Right lobe of liver (tissue), 6 donors: ENCODE measurements around the gene COLGALT1. TPM values are rescaled to one million over a fixed set of nuclear protein-coding genes. Genes with fewer than 3 reads are reported as not detected.

Experiments used
- ATAC-seq, 4 donors: fragments of 200-7000 bp; cut with Tn5 transposase; one replicate each; pipeline ENCODE4 v1.9.1; 2020; ENCODE audit warnings: mild to moderate bottlenecking in 4 of 4, moderate library complexity in 4 of 4
- DNase-seq, 3 donors: peaks; one replicate each; pipeline ENCODE4 v3.0.0-alpha.2; 2020
- H3K27ac ChIP-seq, 3 donors: fragments of 200-600 bp; one replicate each; pipeline ENCODE4 v1.8.0; 2022
- H3K27me3 ChIP-seq, 2 donors: fragments of 200-600 bp; one replicate each; pipeline ENCODE4 v1.8.0; 2022
- H3K36me3 ChIP-seq, 4 donors: fragments of 200-600 bp; sonication (generic) in 1 of 4; one replicate each; pipeline versions ENCODE4 v1.5.1 to v1.8.0; 2017 to 2022; ENCODE audit warnings: control low read depth in 1 of 4
- H3K4me1 ChIP-seq, 4 donors: fragments of 200-600 bp; sonication (generic) in 1 of 4; one replicate each; pipeline versions ENCODE4 v1.5.1 to v1.8.0; 2017 to 2022; ENCODE audit warnings: control low read depth in 1 of 4
- H3K4me3 ChIP-seq, 3 donors: fragments of 200-600 bp; one replicate each; pipeline ENCODE4 v1.8.0; 2022
- H3K9me3 ChIP-seq, 4 donors: fragments of 200-600 bp; sonication (generic) in 1 of 4; one replicate each; pipeline versions ENCODE4 v1.5.1 to v1.8.0; 2017 to 2022; ENCODE audit warnings: control low read depth in 1 of 4
- CTCF ChIP-seq, 4 donors: fragments of 200-600 bp in 3 of 4; fragments of 450-650 bp in 1 of 4; IDR thresholded peaks; one replicate each; pipeline versions ENCODE4 v1.5.1 to v1.8.0; 2016 to 2022; ENCODE audit warnings: antibody characterized with exemption in 4 of 4, mild to moderate bottlenecking in 2 of 4
- POLR2A ChIP-seq: fragments of 450-650 bp; IDR thresholded peaks from one replicate; pipeline ENCODE4 v1.6.1; 2017; ENCODE audit warnings: antibody characterized with exemption, mild to moderate bottlenecking
- WGBS: methylation state at CpG from one replicate; pipeline ENCODE4 v1.1.6; 2018; ENCODE audit warnings: low coverage, low lambda C conversion rate; ENCODE audit not compliant: insufficient coverage; ENCODE audit errors: missing lambda C conversion rate; 5-methylcytosine and 5-hydroxymethylcytosine counted together
- intact Hi-C, 2 donors: fragments of 100-400 bp; cut with DNase I; formaldehyde crosslinking; loops; one replicate each; pipeline versions ENCODE4 v1.11.2 to v1.14.1; 2022
- total RNA-seq, 6 experiments: library from RNA; depleted of rRNA in 2 of 6; stranded (reverse); fragments of >200 nt in 2 of 6; fragmentation: NEBNext Ultra II Directional in 3 of 6; extraction: Animal tissue kit (Norgen Biotek cat#: 25700) in 3 of 6; gene quantifications; one replicate each; pipeline versions ENCODE4 v1.1.0 to v1.2.4, GENCODE V29; 2016 to 2023
- donor health status: DM: no; HTN: yes; CAD: no.
- donor health status: DM: no; HTN: no; CAD: no.
- donor health status: DM: no; HTN: no; CAD: no.
- donor health status: DM: no; HTN: yes; CAD: no.
- donor health status: DM: no; HTN: yes; CAD: no.

The COLGALT1 gene
- total RNA-seq, 6 experiments from 2014 or later = 23.2 to 36.8 (median 31.1) TPM

- no peaks in the 10 kb centered on the region for H3K9me3 ChIP-seq
- no peak for TF ChIP-seq CTCF (IDR thresholded peaks at IDR 0.05)
- TF ChIP-seq POLR2A = no peak
- intact Hi-C loops = no loop called here
- ATAC-seq = peak in 1 of 4 donors; percentile 3
- WGBS = no CpG with 5 or more reads among the region's 30 CpGs
- no peak overlapping the region for H3K27ac ChIP-seq
- peaks cover 0 to 7% (median 3%) of the 10 kb centered on the region in 4 donors for H3K4me1 ChIP-seq
- H3K36me3 ChIP-seq = no peaks in the 10 kb centered on the region
- peaks cover 0 to 9% of the 10 kb centered on the region in 2 donors for H3K27me3 ChIP-seq
- no peak overlapping the region for H3K4me3 ChIP-seq
- DNase-seq = peak in 1 of 3 donors; percentile 24
These were observed 15.3 kb upstream of the COLGALT1 start for GRCh38 chr19:17540174-17540573.

GRCh38 chr19:17541184-17541759, 14.2 kb upstream of the COLGALT1 start:
- peaks cover 0 to 9% of the 10 kb centered on the region in 2 donors for H3K27me3 ChIP-seq
- TF ChIP-seq POLR2A (no peak), CTCF (IDR thresholded peaks at IDR 0.05) (no peak)
- H3K27ac ChIP-seq = no peak overlapping the region
- intact Hi-C loops = no loop called here
- peaks cover 0 to 7% (median 3%) of the 10 kb centered on the region in 4 donors for H3K4me1 ChIP-seq
- no peak for DNase-seq
- no peak for ATAC-seq
- no peak overlapping the region for H3K4me3 ChIP-seq
- H3K9me3 ChIP-seq = no peaks in the 10 kb centered on the region
- H3K36me3 ChIP-seq = no peaks in the 10 kb centered on the region
- 60% methylated on average over 2 of the region's 4 CpGs for WGBS

- ATAC-seq = no peak
- no peak for DNase-seq
- Histone ChIP-seq H3K4me1 (peaks cover 0 to 7% (median 3%) of the 10 kb centered on the region in 4 donors), H3K4me3 (no peak overlapping the region), H3K9me3 (no peaks in the 10 kb centered on the region), H3K27me3 (peaks cover 0 to 9% of the 10 kb centered on the region in 2 donors), H3K27ac (no peak overlapping the region), H3K36me3 (no peaks in the 10 kb centered on the region)
- WGBS = 68% methylated on average over 9 of the region's 15 CpGs
- intact Hi-C loops = no loop called here
- TF ChIP-seq POLR2A (no peak), CTCF (IDR thresholded peaks at IDR 0.05) (no peak)
These were observed 13.4 kb upstream of the COLGALT1 start for GRCh38 chr19:17542042-17542441.

- Histone ChIP-seq H3K27ac (no peak overlapping the region), H3K36me3 (no peaks in the 10 kb centered on the region), H3K9me3 (no peaks in the 10 kb centered on the region), H3K27me3 (peaks cover 0 to 9% of the 10 kb centered on the region in 2 donors), H3K4me1 (peaks cover 0 to 7% (median 3%) of the 10 kb centered on the region in 4 donors), H3K4me3 (no peak overlapping the region)
- no peak for ATAC-seq
- TF ChIP-seq POLR2A (no peak), CTCF (IDR thresholded peaks at IDR 0.05) (no peak)
- 90% methylated on average over 6 of the region's 14 CpGs for WGBS
- intact Hi-C loops = no loop called here
- DNase-seq = no peak
These were observed 12.5 kb upstream of the COLGALT1 start for GRCh38 chr19:17542793-17543582.
